ENCODE data around the gene ATRNL1.

GRCh38 chr10:115580239-115580638 lies 487.1 kb downstream of the ATRNL1 start:
- TF ChIP-seq EZH2 (IDR thresholded peaks at IDR 0.05; ENCODE audit: insufficient read depth, poor library complexity, severe bottlenecking): no peak
- TF ChIP-seq EZH2phosphoT487 (IDR thresholded peaks at IDR 0.05; ENCODE audit: insufficient read depth, low read depth): no peak
